Nephron progenitor cell (in vitro differentiated cells): ENCODE results near the gene ERH.

Experiments used
- DNase-seq: peaks from one replicate; pipeline ENCODE4 v3.0.0; 2021
- H3K27ac Mint-ChIP-seq: 2 replicates; pipeline ENCODE4 v1.8.0; 2021; ENCODE audit warnings: mild to moderate bottlenecking, moderate library complexity, mixed read lengths
- H3K27me3 Mint-ChIP-seq: 2 replicates; pipeline ENCODE4 v1.8.0; 2021; ENCODE audit warnings: mild to moderate bottlenecking, low read depth, mixed read lengths; ENCODE audit not compliant: poor library complexity
- H3K36me3 Mint-ChIP-seq: 2 replicates; pipeline ENCODE4 v1.8.0; 2021; ENCODE audit warnings: low read depth, mixed read lengths
- H3K4me1 Mint-ChIP-seq: 2 replicates; pipeline ENCODE4 v1.8.0; 2021; ENCODE audit warnings: mixed read lengths
- H3K4me3 Mint-ChIP-seq: 2 replicates; pipeline ENCODE4 v1.8.0; 2021; ENCODE audit warnings: mild to moderate bottlenecking, moderate library complexity, mixed read lengths
- H3K9me3 Mint-ChIP-seq: 2 replicates; pipeline ENCODE4 v1.8.0; 2021; ENCODE audit warnings: mild to moderate bottlenecking, moderate library complexity, mixed read lengths
- TF ChIP-seq, protein P1 (sequence below): fragments of 200-600 bp; sonication (generic); IDR thresholded peaks from 2 replicates; pipeline ENCODE4 v1.5.0; 2021; ENCODE audit warnings: antibody characterized with exemption

The ERH gene

DNA sequence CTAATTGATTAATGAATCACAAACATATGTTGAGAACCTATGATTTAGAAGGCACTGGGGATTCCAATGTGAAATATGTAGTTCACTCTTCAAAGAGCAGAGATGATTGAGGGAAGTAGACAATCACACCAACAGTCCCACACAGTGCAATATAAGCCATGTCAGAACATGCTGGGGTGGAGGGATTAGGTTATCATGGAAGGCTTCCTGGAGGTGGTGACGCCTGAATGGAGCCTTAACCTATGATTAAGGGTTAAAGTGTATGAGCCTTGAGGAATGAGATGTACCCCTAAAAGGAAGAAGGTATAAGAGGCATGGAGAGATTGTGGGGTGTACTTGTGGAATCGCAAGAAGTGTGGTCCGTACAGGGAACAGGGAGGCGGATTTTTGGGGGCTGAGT, 31.3 kb downstream of the ERH start:
- no peak overlapping the region for H3K27ac Mint-ChIP-seq
- no peaks in the 10 kb centered on the region for H3K9me3 Mint-ChIP-seq
- H3K27me3 Mint-ChIP-seq: peaks cover 8% of the 10 kb centered on the region

DNA sequence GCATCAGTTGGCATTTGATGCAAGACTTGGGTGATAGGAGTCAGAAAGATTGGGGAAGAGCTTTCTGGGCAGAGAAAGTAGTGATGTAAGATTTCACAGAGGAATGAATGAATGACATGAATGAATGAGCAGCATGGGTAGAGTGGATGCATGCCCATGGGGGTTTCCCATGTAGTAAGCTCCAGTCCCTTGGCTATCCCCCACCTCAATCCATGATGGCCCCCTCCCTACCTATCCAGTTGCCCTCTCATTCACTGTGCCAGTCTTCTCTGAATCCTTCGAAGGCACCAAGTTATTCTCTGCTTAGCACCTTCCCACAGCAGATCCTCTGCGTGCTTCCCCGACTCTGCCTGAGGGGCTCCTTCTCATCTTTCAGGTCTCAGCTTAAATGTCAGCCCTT, 32.0 kb downstream of the ERH start:
- Mint-ChIP-seq H3K4me3 (no peak overlapping the region), H3K27me3 (peaks cover 11% of the 10 kb centered on the region), H3K27ac (no peak overlapping the region)

More for the DNA sequence above, 31.3 kb downstream of the ERH start:
- Mint-ChIP-seq H3K36me3 (peaks cover 3% of the 10 kb centered on the region), H3K4me3 (no peak overlapping the region), H3K4me1 (peaks cover 11% of the 10 kb centered on the region)
- TF ChIP-seq, protein P1, sequence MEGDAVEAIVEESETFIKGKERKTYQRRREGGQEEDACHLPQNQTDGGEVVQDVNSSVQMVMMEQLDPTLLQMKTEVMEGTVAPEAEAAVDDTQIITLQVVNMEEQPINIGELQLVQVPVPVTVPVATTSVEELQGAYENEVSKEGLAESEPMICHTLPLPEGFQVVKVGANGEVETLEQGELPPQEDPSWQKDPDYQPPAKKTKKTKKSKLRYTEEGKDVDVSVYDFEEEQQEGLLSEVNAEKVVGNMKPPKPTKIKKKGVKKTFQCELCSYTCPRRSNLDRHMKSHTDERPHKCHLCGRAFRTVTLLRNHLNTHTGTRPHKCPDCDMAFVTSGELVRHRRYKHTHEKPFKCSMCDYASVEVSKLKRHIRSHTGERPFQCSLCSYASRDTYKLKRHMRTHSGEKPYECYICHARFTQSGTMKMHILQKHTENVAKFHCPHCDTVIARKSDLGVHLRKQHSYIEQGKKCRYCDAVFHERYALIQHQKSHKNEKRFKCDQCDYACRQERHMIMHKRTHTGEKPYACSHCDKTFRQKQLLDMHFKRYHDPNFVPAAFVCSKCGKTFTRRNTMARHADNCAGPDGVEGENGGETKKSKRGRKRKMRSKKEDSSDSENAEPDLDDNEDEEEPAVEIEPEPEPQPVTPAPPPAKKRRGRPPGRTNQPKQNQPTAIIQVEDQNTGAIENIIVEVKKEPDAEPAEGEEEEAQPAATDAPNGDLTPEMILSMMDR: no peak
- DNase-seq: no peak

DNA sequence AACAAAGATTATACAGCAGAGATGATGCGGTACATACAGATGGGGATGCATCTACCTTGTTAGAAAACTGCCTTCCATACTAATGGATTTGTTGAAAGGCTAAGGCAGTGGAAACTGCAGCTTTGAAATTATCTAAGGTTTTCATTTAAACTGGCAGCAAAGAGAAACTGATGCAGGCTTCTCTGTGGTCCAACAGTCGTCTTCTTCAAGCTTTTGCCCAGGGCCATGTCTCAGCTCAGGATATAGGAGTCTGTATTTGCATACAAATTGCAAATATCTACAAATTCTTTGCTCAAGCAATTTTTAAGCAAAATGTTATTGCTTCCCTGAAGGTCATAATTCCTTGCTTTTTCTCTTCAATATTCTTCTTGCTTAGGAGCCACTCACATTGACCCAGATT, 33.7 kb downstream of the ERH start:
- Mint-ChIP-seq H3K27me3 (peaks cover 16% of the 10 kb centered on the region), H3K36me3 (no peaks in the 10 kb centered on the region), H3K4me1 (peaks cover 20% of the 10 kb centered on the region), H3K4me3 (no peak overlapping the region), H3K27ac (no peak overlapping the region), H3K9me3 (no peaks in the 10 kb centered on the region)
- DNase-seq: no peak
- TF ChIP-seq, protein P1: no peak

More for the DNA sequence above, 32.0 kb downstream of the ERH start:
- peaks cover 14% of the 10 kb centered on the region for H3K4me1 Mint-ChIP-seq
- no peaks in the 10 kb centered on the region for H3K9me3 Mint-ChIP-seq
- no peak for DNase-seq
- TF ChIP-seq, protein P1: no peak
- no peaks in the 10 kb centered on the region for H3K36me3 Mint-ChIP-seq

DNA sequence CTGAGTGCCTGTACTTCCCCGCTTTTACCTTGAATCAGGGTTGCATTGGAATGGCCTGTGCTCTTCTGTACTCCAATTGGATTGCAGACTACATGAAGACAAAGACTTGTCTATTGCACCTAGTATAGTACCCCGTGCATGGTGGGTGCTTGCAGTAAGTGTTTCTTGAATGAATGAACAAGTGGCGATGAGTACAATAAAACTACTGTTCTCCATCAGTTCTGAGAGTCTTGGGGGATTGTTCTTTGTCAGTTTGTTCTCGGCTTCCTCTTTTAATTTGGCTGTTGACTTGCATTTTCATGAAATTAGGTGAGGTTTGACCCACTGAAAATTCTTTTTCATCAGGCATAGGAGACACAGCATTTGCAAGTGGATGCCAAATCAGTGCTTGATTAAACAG, 34.1 kb downstream of the ERH start:
- peaks cover 17% of the 10 kb centered on the region for H3K27me3 Mint-ChIP-seq
- H3K27ac Mint-ChIP-seq: no peak overlapping the region
- no peaks in the 10 kb centered on the region for H3K36me3 Mint-ChIP-seq
- no peak for DNase-seq
- H3K9me3 Mint-ChIP-seq: no peaks in the 10 kb centered on the region
- TF ChIP-seq, protein P1: no peak
- peaks cover 20% of the 10 kb centered on the region for H3K4me1 Mint-ChIP-seq
- H3K4me3 Mint-ChIP-seq: no peak overlapping the region

DNA sequence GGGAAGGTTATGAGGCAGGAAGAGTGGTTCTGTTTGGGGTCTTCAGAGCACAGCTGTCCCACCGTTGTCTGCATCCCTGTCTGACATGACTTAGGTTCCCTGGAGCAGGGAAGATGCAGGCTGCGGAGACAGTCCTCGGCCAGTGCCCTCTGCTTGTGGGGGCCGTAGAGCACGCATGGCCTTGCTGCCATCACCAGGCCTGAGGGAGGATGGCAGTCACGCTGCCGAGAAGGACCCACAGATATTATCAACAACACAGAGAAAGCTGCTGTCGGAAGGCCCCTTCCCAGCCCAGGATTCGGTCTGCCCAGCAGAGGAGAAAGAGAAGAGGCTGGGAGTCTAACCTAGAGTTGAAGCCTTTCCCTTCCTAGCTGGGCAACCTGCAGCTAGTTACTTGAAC, 35.0 kb downstream of the ERH start:
- Mint-ChIP-seq H3K4me3 (no peak overlapping the region), H3K4me1 (peaks cover 20% of the 10 kb centered on the region), H3K9me3 (no peaks in the 10 kb centered on the region), H3K27me3 (peaks cover 15% of the 10 kb centered on the region), H3K27ac (no peak overlapping the region), H3K36me3 (no peaks in the 10 kb centered on the region)
- TF ChIP-seq, protein P1: peak; percentile 45
- DNase-seq: peak; percentile 51

DNA sequence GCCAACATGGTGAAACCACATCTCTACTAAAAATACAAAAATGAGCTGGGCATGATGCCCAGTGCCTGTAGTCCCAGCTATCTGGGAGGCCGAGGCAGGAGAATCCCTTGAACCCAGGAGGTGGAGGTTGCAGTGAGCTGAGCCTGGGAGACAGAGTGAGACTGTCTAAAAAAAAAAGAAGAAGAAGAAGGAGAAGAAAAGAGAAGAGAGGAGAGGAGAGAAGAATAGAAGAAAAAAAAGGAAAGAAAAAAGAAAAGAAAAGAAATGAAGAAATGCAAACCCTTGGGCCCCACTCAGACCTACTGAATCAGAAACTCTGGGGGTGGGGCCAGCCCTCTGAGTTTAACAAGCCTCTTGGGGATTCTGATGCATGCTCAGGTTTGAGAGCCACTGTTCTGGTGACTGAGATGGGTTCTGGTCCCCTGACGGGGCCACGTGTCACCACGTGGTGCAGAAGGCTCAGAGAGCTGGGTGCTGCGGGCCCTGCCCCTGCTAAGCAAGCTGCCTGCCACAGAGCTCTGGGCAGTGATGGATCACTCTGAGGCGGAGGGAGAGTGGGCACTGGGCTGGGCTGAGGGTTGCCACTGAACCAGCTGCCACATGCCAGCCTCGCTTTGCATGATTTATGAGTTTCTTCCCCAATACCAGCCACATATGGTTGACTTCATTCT, 37.5 kb downstream of the ERH start:
- H3K9me3 Mint-ChIP-seq: no peaks in the 10 kb centered on the region
- H3K36me3 Mint-ChIP-seq: no peaks in the 10 kb centered on the region
- H3K4me1 Mint-ChIP-seq: peaks cover 10% of the 10 kb centered on the region
- H3K27me3 Mint-ChIP-seq: peaks cover 22% of the 10 kb centered on the region
- no peak for DNase-seq
- no peak overlapping the region for H3K27ac Mint-ChIP-seq
- TF ChIP-seq, protein P1: no peak
- H3K4me3 Mint-ChIP-seq: no peak overlapping the region
